HUES6 (cell line): Measurements from ENCODE around the gene CAMK4.

Experiments used
- H3K27ac ChIP-seq: 2 replicates; pipeline ENCODE4 v1.7.0; 2013; ENCODE audit warnings: low read depth, mild to moderate bottlenecking, low read length, inconsistent platforms
- H3K27me3 ChIP-seq: 2 replicates; pipeline ENCODE4 v1.6.1; 2013; ENCODE audit warnings: low read length; ENCODE audit not compliant: control insufficient read depth, insufficient read depth
- H3K36me3 ChIP-seq: 2 replicates; pipeline ENCODE4 v1.6.1; 2013; ENCODE audit warnings: low read length; ENCODE audit not compliant: control insufficient read depth, insufficient read depth
- H3K4me1 ChIP-seq: 2 replicates; pipeline ENCODE4 v1.6.1; 2013; ENCODE audit warnings: low read length; ENCODE audit not compliant: control insufficient read depth, insufficient read depth
- H3K4me3 ChIP-seq: 2 replicates; pipeline ENCODE4 v1.5.1; 2013; ENCODE audit warnings: low read depth, low read length
- H3K9ac ChIP-seq: one replicate; pipeline ENCODE4 v1.6.1; 2013; ENCODE audit warnings: mild to moderate bottlenecking, low read length
- H3K9me3 ChIP-seq: 2 replicates; pipeline ENCODE4 v1.6.1; 2013; ENCODE audit warnings: low read depth, low read length; ENCODE audit not compliant: control insufficient read depth, insufficient read depth

CAMK4 gene

DNA sequence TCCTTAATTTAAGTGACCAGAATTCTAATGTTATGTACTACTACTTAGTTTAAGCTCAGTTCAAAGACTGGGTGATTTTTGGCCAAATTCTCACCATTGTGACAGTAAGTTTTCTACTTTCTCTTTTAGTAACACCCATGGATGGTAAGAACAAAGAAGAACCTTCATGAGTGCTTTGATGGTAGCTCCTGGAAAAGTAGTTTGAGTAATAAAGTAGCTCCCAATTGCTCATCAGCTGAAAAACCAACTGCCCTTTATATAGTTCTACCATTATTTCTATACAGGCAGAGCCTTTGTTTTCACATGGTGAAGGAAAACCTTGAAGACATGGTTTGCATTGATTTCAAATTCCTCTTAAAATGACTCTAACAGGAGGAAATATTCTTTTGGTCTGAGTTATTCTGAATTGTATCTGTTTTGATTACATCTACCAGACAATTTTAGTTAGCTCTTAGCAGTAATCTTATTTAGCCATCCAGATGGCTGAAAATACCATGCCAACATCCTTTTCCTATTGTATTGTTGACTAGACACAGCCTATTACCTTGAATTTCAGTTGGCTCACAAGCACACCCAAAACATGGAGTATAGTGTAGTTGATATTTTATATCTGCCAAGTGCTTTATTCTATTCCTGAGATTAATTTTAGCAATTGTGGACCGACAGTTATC is 311.8 kb downstream of the CAMK4 start:
- Histone ChIP-seq H3K9me3 (no peaks in the 10 kb centered on the region), H3K36me3 (no peaks in the 10 kb centered on the region), H3K4me1 (no peaks in the 10 kb centered on the region), H3K9ac (no peak overlapping the region), H3K27ac (no peak overlapping the region), H3K27me3 (no peaks in the 10 kb centered on the region), H3K4me3 (no peak overlapping the region)

DNA sequence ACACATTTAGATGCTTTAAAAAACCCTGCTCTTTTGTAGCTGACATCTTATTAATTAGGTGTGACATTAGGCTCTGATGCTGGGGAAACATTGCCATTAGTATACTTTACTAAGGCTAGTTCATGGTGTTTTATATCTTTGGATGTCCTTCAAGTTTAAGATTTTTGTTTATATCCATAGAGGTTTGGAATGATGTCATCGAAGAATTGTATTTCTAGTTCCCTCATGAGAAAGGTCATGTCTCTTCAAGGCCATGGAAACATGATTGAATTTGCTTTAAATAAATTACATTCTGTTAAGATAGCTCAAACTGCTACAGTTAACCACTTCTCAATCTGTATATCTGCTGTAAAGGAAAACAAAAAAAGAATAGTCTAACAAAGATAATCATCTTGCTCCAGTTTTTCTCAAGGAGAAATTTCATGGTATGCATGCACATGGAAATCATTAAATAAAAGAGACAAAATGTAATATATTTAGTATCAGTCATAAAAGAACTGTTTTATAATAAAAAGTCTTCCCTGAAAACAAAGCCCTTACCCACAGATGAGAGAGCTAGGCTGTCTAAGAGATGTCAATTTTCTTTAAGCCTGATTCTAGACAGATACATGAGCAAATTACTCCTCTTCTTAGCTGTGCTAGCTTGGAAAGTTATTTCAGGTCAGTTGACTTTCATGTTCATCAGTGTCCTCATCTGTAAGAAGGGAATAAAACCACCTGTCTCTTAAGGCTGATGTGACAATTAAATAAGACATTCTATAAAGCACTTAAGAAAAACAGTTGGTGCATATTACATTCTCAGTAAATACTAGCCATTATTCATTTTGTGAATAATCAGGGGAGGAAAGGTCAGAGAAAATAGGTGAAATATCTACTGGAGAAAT is 313.2 kb downstream of the CAMK4 start:
- Histone ChIP-seq H3K4me1 (no peaks in the 10 kb centered on the region), H3K27me3 (no peaks in the 10 kb centered on the region), H3K4me3 (no peak overlapping the region), H3K36me3 (no peaks in the 10 kb centered on the region), H3K9ac (no peak overlapping the region), H3K27ac (no peak overlapping the region), H3K9me3 (no peaks in the 10 kb centered on the region)
